A549 (cell line): ENCODE measurements around the gene MPP2.

Source experiments
- ESRRA ChIP-seq: fragments of 150-350 bp; IDR thresholded peaks from 2 replicates; pipeline ENCODE4 v1.6.1; 2014; ENCODE audit warnings: mild to moderate bottlenecking, low read length, borderline replicate concordance
- KDM5A ChIP-seq: fragments of 200-600 bp; sonication (generic); IDR thresholded peaks from 2 replicates; pipeline ENCODE4 v1.6.1; 2016; ENCODE audit warnings: antibody characterized with exemption, mild to moderate bottlenecking
- MAFK ChIP-seq: fragments of 450-650 bp; IDR thresholded peaks from 2 replicates; pipeline ENCODE4 v1.6.1; 2014; ENCODE audit not compliant: partially characterized antibody

DNA sequence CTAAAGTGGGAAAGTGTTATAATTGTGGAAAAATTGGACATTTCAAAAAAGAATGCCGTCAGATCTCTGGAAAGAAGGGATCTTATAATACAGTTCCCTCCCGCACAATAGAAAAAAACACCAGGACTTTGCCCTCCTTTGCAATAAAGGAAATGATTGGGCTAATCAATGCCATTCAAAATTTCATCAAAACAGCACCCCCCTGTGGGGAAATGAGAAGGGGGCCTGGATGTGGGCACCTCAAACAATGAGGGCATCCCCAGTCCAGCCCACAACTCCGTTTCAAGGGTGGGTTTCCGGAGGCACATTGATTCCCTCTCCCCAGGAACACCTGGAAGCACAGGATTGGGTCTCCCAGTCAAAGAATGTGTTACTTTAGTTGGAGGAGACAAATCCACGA, 34.2 kb downstream of the MPP2 start:
- TF ChIP-seq KDM5A (no peak), MAFK (no peak), ESRRA (no peak)
